Ovary (tissue), 3 donors: ENCODE data around the gene SIGLECL1.

Experiments used
- CTCF ChIP-seq, 3 donors: fragments of 450-650 bp in 2 of 3; fragments of 200-600 bp in 1 of 3; IDR thresholded peaks; one replicate each; pipeline versions ENCODE4 v1.5.1 to v1.8.0; 2016 to 2022; ENCODE audit warnings: antibody characterized with exemption in 3 of 3, mild to moderate bottlenecking in 1 of 3
- POLR2A ChIP-seq: fragments of 450-650 bp; IDR thresholded peaks from one replicate; pipeline ENCODE4 v1.6.1; 2017; ENCODE audit warnings: antibody characterized with exemption, mild to moderate bottlenecking, moderate library complexity
- donor health status: DM: no; HTN: no; CAD: no.

- TF ChIP-seq CTCF (IDR thresholded peaks at IDR 0.05), result no peak
- no peak for TF ChIP-seq POLR2A
Observed at GRCh38 chr19:51274049-51274770, 23.3 kb downstream of the SIGLECL1 start.
